Fibroblast of peridontal ligament (primary cell): ENCODE data around the gene HYAL1.
"Not testable (repeated sequence)": the region's sequence is repeated elsewhere in the genome, so short reads cannot be mapped to it uniquely, and the experiment has no call there.

Experiments
- DNase-seq: peaks from one replicate; pipeline ENCODE4 v3.0.0-alpha.2; 2010; ENCODE audit errors: extremely low read depth

HYAL1 gene

GRCh38 chr3:50318615-50319014, 15.2 kb upstream of the HYAL1 start:
- DNase-seq: no peak

GRCh38 chr3:50318163-50318562, 14.8 kb upstream of the HYAL1 start:
- DNase-seq: no peak

GRCh38 chr3:50317300-50317699, 13.9 kb upstream of the HYAL1 start:
- no peak for DNase-seq

GRCh38 chr3:50316657-50317242, 13.4 kb upstream of the HYAL1 start:
- DNase-seq: no peak

- no peak for DNase-seq
These were observed 11.4 kb upstream of the HYAL1 start for GRCh38 chr3:50314816-50315215.

GRCh38 chr3:50314342-50314741, 11.0 kb upstream of the HYAL1 start:
- no peak for DNase-seq

- DNase-seq: not testable (repeated sequence)
These were observed 8.7 kb upstream of the HYAL1 start for GRCh38 chr3:50312041-50312440.

- DNase-seq: no peak
These were observed 1.2 kb upstream of the HYAL1 start for GRCh38 chr3:50304601-50305000.

- no peak for DNase-seq
These were observed 1.0 kb downstream of the HYAL1 start for GRCh38 chr3:50302095-50303012.

- no peak for DNase-seq
These were observed 2.6 kb downstream of the HYAL1 start for GRCh38 chr3:50300681-50301254.

GRCh38 chr3:50299929-50300680, 3.3 kb downstream of the HYAL1 start:
- DNase-seq: peak; percentile 57

- DNase-seq: no peak
These were observed 3.8 kb downstream of the HYAL1 start for GRCh38 chr3:50299638-50299928.

GRCh38 chr3:50298836-50299637, 4.3 kb downstream of the HYAL1 start, which contains the start of the genes HYAL3 and NAA80:
TSS of gene HYAL3 (minus strand) at chr3:50299405. CDS start at chr3:50295602, 3,803 bp downstream.
TSS of gene NAA80 (minus strand) at chr3:50299405. CDS start at chr3:50297463, 1,942 bp downstream.
- DNase-seq: peak; percentile 99

GRCh38 chr3:50297896-50298725, 5.3 kb downstream of the HYAL1 start:
- no peak for DNase-seq

- DNase-seq: no peak
These were observed 6.0 kb downstream of the HYAL1 start for GRCh38 chr3:50297384-50297775.

GRCh38 chr3:50296721-50297383, 6.5 kb downstream of the HYAL1 start:
- DNase-seq: no peak

- no peak for DNase-seq
These were observed 7.6 kb downstream of the HYAL1 start for GRCh38 chr3:50295553-50296431.

GRCh38 chr3:50294492-50295403, 8.6 kb downstream of the HYAL1 start:
- DNase-seq: no peak
